Posterior cingulate gyrus (tissue), 11 donors: ENCODE data around the gene TRIM65.

Source experiments
- DNase-seq, 10 donors: peaks; one replicate each; pipeline versions ENCODE4 v3.0.0 to v3.0.0-alpha.2; 2020 to 2021; ENCODE audit warnings: mixed read lengths in 3 of 10
- intact Hi-C: fragments of 100-400 bp; cut with DNase I; formaldehyde crosslinking; loops from one replicate; pipeline ENCODE4 v1.15.1; 2023

The TRIM65 gene

DNA sequence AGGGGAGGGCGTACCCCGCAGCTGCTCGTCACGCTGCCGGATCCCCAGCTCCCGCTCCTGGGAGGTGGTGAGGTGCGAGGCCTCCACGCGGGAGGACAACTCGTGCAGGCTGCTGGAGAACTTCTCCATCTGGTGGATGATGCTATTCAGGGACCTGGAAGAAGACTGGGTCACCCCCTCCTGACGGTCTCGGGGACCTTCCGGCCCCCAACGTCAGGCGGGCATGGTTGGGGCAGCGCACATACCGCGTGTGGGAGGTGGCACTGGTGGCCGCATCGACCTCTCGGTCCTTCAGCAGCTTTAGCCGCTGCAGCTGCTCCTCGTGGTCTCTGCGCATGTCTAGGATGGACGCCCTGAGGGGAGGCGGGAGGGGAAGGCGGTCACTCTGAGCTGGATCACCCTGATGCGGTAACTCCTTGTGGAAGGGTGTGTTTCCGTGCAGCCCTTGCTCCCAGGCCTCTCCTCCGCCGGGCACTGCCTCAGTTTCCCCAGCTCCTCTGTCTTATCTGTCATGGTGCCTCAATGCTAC, 21.2 kb upstream of the TRIM65 start:
- intact Hi-C loops = no loop called here

DNA sequence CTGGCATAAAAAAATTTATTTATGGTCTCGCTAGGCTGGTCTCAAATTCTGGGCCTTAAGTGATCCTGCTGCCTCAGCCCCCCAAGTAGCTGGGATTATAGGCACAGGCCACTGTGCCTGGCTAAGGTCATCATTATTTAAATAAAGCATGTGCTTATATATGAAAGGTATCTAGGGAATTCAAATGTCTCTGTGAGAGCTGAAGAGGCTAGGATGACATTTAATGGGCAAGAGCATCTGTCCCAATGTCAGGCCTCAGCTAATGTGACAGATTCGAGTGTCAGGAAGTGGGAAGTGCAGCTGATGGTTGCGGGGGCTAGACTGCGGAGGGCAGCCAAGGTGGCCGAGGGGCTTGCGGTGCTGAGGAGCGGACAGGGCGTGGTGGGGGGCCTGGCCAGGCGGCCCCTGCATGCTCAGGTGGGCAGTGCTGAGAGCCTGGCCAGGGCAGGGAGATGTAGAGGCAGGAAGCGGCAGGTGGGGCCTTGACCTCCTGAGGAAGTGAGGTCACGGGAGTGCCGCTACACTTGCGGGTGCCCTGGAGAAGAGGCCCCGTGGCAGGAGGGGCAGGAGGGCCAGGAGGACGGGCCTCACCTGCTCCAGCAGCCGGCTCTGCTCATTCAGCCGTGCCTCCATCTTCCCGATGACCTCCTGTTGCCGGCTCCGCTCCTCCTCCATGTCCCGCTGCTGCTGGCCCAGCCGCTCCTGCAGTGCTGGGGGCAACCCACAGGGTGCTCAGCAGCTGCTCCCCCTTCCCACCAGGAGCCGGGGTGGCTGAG, 20.6 kb upstream of the TRIM65 start:
- no peak for DNase-seq
- intact Hi-C loops = no loop called here

More for the DNA sequence above, 21.2 kb upstream of the TRIM65 start:
- no peak for DNase-seq

DNA sequence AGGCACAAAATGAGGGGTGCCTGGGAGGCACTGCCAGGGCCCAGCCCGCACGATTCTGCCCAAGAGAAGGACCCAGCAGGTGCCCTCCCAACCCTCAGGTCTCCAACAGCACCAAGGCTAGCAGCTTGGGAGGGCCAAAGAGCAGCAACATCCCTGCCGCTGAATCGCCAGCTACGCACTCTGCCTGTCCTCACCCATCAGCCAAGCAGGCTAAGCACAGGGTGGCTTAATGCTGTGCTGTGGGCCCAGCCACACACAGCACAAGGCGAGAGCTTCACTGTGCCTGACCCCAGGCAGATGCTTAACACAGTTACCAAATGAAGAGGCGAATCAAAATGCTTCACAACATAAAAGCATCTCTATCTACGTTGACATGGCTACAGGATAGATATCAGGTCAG, 18.5 kb upstream of the TRIM65 start:
- intact Hi-C loops = no loop called here

DNA sequence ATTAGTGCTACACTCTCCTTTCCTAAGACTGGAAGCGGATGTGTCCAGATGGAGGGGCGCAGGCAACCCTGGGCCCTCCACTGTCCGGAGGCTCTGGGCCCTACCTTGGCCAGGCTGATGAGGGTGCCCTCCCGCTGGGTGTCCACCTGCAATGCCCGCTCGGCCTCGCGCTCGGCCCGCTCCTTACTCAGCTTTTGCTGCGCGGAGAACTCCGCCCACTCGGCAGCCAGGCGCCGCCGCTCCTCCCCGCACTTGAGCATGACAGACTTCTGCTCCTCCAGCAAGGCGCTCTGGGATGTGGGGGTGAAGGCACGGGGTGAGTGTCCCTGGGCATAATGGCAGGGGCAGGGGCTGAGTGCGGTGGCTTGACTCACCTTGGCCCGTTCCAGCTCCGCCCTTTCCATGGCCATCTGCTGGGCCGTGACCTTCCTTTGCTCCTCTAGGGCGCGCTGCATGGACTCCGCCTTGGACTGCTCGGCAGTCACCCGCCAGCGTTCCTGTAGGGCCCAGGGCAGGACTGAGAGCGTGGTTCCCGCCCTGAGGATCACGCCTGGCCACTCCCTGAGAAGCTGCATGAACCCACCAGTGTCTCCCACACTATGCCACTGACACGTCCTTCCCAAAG, 18.0 kb upstream of the TRIM65 start:
- intact Hi-C loops = no loop called here
- no peak for DNase-seq

More for the DNA sequence above, 18.5 kb upstream of the TRIM65 start:
- no peak for DNase-seq

DNA sequence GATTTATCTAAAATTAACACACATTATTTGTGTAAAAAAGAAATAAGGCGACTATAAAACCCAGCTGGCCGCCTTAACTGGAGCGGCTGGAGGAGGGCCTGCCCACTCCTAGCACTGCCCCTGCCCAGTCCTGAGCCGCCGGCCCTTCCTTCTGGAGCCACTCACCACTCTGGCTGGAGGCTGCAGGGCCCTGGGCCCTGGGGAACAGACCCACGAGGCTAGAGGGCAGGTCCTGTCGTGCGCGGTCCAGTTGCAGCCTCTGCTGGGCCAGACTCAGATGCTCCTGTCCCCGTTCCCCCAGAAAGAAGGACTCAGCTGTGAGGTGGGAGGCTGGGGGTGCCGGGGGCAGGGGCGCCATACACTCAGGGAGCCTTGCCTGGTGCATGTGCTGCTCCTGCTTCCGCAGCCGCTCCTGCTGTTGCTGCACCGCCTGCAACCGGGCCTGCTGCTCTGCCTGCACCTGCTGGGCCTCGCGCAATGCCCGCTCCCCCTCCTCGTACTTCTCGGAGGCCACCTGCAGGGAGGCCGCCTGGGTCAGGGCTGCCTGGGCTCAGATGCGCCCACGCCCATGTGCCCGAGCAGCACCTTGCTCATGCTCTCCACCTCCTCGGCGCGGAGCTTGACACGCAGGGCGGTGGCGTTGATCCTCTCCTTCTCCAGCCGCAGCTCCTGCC, 16.9 kb upstream of the TRIM65 start:
- DNase-seq = no peak
- intact Hi-C loops = no loop called here

DNA sequence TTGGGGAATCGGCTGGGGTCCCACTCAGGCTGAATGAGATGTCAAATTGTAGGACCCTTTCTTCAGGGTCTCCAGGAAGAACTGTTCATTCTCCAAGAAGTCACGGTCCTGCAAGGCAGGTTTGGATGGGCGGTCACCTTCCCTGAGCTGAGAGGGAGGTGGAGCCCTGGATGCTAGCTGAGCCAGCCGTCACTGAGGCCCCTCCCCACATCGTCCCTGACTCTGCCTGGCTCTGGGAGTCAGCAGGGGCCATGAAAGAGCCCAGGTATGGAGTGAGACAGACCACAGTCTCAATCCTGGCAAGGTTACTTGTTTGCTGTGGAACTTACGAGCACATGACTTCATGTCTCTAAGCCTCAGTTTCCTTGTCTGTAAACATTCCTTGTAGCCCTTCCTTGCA, 13.9 kb upstream of the TRIM65 start:
- intact Hi-C loops = no loop called here
- DNase-seq = no peak

DNA sequence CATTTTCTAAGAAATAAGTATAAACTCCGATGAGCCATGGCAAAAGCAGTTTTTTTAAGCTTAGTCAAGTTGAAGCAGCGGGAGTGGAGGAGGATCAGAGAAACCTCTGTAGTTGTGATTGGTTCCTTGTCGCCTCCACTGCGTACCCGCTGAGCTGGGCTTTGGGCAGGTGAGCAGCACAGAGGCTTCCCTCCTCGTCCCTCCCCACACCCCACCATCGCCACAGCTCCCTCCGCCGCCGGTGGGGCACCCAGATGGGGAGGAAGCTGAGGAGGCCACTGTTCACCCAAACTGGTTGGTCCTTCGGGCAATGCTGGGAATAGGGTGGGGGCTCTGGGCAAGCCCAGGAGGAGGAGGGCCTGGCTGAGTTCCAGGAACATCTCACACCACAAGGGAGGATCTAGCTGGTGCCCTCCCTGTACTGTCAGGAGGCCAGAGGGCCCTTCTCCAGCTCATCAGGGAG, 13.1 kb upstream of the TRIM65 start:
- no peak for DNase-seq

DNA sequence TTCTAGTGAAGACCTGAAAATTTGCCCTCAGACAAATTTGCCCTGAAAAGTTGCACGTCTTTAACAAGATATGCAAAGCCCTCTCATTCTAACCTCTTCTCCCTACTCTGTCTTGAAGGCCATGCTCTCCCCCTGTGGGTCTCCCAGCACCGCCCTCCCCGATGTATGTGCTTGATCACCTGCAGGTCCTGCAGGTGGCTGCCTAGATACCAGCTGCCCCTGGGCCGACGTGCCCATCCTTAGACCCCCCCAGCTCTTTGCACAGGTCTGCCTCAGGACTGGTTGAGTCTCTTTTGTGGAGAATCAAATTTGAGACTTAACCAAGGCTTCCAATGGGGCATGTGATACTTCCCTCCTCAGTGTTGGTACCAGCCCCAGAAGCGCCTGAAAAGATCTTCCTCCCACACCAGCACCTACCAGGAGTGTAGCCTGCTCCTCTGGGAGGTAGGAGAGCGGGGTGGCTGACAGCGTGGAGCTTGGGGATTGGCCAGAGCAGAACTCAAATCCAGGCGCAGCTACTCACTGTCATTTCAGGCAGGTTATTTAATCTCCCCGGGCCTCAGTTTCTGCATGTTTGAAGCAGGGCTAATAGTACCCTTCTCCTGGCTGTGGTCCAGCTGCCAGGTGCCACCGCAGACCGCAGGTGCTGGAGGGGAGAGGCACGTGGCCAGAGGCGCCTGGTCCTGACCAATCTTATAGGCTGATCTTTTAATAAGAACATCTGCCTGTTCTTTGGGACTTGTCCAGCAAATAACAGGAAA, 12.5 kb upstream of the TRIM65 start:
- intact Hi-C loops = no loop called here
- DNase-seq = no peak

More for the DNA sequence above, 13.1 kb upstream of the TRIM65 start:
- intact Hi-C loops = no loop called here

DNA sequence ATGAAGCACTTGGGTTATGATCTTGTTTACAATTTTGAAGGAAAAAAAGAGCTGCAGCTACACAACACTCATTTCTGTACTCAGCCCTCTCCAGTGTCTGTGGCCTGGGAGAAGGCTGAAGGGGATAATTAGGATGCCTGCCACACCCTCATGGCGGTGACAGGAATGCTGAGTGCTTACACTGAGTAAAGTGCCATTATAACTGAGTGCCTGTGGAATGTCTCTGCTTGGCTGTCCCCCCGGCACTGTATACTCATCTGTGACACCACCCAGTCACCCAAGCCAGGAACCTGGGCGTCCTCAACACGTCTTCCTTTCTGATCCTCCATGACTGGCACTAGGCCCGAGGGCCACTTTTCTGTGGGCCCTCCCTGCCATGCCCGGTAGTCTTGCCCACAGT, 11.4 kb upstream of the TRIM65 start:
- no peak for DNase-seq
- intact Hi-C loops = no loop called here

DNA sequence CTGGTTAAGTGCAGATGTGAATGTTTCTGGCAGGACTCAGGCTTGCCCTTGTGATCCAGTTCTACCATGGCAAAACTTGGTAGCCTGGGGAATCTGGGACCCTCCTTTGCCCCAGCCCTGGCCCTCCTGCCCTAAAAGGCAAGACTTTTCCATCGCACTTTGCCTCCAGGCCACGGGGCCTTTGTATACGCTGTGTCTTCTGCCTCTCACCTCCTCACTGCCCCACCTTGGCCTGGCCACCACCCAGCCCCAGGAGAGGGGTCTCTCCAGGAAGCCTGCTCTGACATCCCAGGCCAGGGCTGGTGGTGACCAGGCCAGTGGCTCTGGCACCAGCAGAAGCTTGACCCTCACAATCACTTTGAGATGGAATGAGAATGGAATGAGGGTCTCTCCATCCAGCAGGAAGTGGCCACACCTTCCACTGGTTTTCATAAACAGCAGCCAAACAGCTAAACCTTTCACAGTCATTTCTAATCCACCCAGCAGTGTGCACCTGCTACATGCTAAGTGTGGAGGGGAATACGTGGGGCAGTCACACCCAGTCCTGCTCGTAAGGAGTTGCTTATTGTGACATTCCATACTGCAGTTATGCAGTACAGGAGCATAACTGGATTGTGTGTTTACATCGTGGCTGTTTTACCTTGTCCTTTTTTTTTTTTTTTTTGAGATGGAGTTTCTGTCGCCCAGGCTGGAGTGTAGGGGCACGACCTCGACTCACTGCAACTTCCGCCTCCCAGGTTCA, 9.6 kb upstream of the TRIM65 start:
- intact Hi-C loops = no loop called here

DNA sequence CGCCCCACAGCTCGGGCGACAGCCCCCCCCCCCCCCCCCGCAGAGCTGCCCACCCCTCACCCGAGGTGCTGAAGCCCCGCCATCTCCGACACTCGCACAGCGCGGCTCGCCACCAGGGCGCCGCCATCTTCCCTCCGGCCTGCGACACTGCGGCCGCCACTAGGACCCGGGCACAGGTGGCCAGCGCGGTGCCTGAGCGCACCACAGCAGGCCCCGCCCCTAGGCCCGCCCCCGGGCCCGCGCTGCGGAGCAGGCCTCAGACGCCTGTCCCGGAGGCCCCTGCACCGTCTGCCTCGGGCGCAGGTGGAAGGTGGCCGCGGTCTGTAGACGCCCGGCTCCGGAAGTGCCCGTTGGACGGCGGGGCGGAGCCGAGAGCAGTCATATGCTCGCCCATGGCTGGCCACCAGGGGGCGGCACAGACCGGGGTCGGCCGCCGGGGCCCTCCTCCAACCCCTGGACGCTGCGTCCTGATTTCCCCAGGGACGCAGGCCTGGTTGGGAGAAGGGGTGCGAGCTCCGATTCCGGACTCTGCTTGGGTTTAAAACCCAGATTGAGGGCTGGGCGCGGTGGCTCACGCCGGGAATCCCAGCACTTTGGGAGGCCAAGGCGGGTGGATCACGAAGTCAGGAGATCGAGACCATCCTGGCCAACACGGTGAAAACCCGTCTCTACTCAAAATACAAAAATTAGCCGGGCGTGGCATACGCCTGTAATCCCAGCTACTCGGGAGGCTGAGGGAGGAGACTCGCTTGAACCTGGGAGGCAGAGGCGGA, 8.2 kb upstream of the TRIM65 start, which contains the start of gene MRPL38:
Gene MRPL38, minus strand, starts transcription at position 136 of the 773 bp plus-strand sequence. Its CDS starts 9 bp downstream, at position 127.
- intact Hi-C loops = loop anchor here (1.0 kb wide), 1 partner anchor 100 kb away; no protein-coding TSS in a partner anchor
- peak; percentile 78 to 99 (median 88) for DNase-seq

More for the DNA sequence above, 9.6 kb upstream of the TRIM65 start:
- no peak for DNase-seq

DNA sequence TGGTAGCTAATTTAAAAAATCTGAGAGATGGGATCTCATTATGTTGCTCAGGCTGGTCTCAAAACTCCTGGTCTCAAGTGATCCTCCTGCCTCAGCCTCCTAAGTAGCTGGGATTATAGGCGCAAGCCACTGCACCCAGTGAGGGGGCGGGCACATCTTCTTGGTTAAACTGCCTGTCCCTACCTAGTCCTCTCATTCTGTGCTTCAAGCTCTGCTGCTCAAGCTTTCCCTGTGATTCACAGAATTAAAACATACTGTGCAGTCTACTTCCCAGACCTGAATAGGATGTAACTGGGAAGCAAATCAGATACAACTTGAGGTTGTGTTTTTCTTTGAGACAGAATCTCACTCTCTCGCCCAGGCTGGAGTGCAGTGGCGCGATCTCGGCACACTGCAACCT, 5.7 kb upstream of the TRIM65 start:
- intact Hi-C loops = no loop called here
- no peak for DNase-seq

DNA sequence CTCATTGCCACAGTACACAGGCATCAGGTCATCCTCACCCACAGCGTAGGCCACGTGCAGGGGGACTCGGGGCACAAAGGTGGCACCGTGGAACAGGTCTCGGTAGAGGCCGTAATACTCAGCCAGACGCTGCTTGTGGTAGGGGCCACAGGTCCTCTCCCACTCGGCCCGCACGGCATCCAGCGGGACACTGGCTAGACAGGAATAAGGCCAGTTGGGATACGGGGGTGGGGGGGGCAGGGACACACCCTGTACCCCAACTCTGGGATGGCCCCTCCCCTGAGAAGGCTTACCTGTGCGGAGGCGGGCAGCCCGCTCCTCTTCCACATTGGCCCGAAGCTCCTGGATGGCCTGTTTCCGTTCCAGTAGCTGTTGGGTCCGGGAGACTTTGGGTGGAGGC, 5.0 kb upstream of the TRIM65 start:
- intact Hi-C loops = no loop called here

DNA sequence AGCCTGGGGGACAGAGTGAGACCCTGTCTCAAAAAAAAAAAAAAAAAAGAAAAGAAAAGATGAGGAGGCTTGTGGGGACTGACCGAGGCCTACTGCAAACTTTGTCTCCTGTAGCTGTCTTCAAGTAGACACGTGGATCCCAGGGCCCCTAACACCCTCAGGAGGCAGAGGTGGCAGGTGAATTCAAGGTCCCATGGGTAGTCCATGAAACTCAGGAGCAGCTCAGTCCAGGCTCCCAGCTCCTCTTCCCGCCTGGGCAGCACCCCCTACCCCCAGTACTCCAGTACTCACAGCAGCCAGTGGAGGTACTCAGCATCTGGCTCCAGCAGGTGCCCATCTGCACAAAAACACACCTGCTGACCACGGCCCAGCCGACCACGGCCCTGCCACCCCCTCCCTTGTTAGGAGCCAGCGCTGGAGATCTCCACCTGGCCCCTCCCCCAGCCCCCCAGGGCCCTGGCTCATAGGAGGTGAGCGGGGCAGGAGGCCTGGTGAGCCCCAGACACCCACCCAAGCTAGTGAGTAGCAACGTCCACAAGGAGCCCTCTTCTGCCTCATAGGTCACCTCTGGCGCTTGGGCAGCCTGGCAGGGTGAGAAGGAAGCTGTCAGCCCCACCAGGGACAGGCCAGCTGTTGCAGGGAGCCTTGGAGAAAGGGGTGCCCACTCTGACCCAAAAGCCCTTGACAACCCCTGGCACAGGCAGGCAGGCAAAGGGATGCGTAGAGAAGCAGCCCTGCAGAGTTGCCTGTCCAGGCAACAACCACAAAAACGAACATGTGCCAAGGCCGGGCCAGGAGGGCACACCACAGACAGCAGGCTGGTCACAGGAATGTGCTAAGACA, 4.2 kb upstream of the TRIM65 start:
- intact Hi-C loops = no loop called here
- DNase-seq = no peak

More for the DNA sequence above, 5.0 kb upstream of the TRIM65 start:
- DNase-seq = no peak

DNA sequence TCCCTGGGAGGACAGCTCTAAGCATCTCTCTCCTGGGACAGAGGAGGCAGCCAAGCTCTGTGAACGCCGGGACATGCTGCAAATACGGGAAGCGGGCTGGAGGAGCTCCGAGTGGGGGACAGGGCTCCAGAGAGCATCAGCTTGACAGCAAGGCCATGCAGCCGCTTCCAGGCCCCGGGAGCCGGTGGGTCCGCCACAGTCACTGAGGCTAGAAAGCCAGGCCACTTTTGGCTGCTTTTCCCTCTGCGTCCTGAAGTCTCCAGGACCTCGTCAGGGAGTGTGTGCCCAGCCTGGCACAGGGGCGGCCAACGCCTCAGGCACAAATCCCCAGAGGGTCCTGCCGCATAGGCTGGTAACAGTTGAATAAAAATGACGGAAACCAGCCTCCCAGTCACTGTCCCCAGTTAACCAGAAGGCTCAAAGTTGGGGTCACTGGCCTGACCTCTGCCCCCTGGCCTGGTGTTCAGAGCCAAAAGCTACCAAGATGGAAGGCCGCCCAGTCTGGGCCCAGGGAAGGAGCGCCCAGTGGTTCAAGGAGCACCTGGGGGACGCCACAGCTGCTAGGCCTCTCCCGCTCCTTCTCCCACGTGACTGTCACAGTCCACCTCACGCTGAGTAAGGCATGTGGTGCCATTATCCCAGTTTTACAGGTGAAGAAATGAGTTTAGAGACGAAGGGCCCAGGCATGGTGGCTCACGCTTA, 3.2 kb upstream of the TRIM65 start:
- intact Hi-C loops = loop anchor here (5.0 kb wide), 1 partner anchor 43 kb away; the partner anchor contains the start of gene WBP2
- no peak for DNase-seq

DNA sequence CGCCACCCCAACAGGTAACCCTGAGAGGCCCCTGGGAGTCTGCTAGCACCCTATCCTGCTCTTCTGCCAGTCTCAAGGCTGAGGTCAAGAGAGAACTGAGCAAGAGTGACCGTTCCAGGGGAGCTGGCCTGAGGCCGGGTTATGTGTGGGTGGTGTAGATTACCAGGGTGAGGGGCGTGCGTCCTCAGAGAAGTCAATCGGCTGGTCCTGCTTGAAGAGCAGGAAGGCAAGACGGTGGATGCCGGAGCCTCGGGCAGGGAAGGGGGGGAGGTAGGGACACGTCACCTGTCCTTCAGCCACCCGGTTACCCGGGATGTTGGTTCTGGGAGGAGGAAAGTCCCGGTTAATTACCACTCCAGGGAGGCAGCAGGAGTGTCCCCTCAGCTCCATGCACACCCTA, 2.6 kb upstream of the TRIM65 start:
- intact Hi-C loops = loop anchor here (5.0 kb wide), 1 partner anchor 42 kb away; the partner anchor contains the start of gene WBP2
- no peak for DNase-seq

DNA sequence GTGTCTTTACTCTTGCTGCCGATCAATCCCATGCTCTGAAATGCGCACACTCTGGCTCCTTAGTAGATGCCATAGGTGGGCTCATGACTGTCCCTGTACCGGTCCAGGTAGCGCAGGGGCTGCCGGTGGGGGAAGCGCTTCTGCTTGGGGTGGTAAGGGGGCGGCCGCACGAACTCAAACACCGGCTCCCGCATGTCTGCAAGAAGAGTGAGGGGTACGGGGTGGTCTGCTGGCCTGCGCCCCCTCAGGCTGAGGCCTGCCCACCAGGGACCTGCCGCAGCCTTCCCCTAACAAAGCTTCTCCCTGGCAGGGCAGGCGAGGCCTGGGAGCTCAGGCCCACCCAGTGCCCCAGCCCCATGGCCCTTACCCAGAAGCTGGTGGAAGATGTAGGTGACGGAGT, 2.0 kb upstream of the TRIM65 start:
- intact Hi-C loops = loop anchor here (5.0 kb wide), 1 partner anchor 41 kb away; the partner anchor contains the start of gene WBP2

More for the DNA sequence above, 2.0 kb upstream of the TRIM65 start:
- no peak for DNase-seq
